Measurements from ENCODE around the gene PLEKHG4.
A peak's percentile ranks its signal among the peaks of the same experiment; 100 is the strongest.

PLEKHG4 gene

DNA sequence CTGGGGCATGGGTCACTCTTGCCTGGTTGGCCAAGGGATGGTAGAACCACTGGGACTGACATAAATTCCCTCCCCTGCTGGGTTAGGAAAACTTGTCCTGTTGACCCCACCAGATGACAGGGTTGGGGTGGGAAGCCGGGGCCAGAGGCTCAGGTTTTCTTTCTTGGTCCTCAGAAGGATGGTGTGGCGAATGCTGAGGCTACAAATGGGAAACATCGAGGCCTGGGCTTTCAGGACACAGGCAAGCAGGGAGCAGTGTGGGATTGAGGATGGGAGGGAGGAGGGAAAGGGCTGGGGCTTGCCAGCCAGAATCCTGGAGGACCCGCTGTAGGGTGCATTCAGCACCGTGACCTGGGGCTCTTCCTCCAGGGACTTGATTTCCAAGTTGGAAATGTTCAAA, 14.5 kb upstream of the PLEKHG4 start:
- DNase-seq (ENCODE audit: low read depth in 2 of 2): no peak

DNA sequence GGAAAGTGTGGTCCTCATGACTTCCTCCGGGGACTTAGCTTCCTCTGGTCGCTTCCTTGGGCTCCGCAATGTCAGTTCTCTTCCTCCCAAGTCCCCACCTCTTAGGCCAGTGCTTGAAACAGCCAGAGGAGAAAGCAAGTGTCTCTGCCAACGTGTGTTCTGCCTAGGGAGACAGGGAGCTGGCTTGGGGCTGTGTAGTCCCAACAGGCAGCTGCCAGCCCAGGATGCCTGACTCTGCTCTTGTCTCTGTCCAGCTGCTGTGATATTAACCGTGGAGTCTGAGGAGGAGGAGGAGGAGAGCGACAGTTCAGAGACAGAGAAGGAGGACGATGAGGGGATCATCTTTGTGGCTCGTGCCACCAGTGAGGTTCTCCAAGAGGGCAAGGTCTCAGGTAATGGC, 13.5 kb upstream of the PLEKHG4 start:
- no peak for DNase-seq (ENCODE audit: low read depth in 2 of 2)

DNA sequence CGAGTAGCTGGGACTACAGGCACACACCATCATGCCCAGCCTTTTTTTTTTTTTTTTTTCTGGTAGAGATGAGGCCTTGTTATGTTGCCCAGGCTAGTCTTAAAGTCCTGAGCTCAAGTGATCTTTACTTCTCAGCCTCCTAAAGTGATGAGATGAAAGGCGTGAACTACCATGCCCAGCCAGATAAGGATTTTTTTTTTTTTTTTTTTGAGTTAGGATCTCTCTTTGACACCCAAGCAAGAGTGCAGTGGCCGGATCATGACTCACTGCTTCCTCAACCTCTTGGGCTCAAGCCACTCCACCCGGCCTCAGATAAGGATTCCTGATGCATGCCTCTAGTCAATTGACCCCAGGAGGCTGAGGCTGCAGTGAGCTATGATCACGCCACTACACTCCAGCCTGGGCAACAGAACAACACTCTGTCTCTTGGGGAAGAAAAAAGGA, 11.2 kb upstream of the PLEKHG4 start:
- no peak for DNase-seq (ENCODE audit: low read depth in 2 of 2)

DNA sequence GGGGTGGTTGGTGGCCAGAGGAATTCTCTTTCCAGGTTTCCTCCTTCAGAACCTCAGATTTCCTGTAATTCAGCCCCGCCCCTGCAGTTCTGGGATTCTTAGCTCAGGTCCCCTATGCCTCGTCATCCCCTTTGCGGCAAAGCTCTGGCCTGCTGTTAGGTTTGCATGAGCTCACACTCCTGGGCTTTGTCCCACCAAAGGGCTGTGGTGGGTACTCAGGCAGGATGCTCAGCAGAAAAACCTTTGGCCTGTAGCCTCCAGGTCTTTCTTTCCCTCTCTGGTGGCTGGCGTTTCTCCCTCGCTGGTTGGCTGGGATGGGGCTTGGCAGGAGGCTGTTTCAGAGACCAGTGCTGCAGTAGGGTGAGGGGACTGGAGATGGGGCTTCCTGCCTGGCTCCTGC, 9.6 kb upstream of the PLEKHG4 start:
- no peak for DNase-seq (ENCODE audit: low read depth in 2 of 2)

DNA sequence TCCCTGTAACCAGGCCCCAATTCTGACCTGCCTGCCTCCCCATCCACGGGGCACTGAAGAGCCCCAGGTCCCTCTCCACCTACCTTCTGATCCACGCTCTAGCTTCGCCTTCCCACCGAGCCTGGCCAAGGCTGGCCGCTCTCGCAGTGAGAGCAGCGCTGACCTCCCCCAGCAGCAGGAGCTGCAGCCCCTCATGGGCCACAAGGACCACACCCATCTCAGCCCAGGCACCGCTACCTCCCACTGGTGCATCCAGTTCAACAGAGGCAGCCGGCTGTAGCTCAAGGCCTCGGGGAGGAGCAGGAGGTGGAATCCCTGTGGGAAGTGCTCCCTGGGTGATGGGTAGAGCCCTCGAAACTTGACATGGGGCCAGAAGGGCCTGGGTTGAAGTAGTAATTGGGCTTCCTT, 8.4 kb upstream of the PLEKHG4 start:
- DNase-seq (ENCODE audit: low read depth in 2 of 2): no peak

DNA sequence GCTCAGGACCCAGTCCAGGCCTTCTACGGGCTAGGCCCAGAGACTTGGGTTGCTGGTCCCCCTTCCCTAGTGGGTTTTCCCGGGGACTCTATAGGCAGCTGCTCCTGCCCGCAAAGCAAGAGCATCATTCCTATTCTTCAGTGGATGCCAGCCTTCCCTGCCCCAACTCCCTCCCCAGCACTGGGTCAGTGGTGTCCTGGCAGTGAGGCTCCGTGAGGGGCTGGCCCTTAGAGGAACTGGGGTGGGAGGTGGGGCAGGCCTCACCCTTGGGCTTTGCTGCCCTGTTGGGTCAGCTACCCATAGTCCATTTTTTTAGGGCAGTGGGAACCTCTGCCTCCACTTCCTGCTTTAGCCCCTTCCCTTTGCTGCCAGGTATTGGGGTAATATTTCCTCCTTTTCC, 7.9 kb upstream of the PLEKHG4 start:
- no peak for DNase-seq (ENCODE audit: low read depth in 2 of 2)

DNA sequence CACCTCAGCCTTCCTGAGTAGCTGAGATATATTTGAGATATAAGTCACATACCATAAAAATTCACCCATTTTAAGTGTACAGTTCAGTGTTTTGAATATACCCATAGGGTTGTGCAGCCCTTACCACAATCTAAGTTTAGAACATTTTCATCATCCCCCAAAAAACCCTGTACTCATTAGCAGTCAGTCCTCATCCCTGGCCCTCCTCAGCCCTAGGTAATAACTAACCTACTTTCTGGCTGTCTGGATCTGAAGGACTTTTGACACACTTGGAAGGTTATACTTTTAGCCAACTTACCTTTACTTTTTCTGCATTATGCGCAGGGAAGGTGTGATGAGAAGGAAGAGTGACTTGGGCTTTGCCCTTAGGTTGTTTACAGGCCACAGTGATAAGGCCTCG, 4.0 kb upstream of the PLEKHG4 start:
- no peak for DNase-seq (ENCODE audit: low read depth in 2 of 2)

DNA sequence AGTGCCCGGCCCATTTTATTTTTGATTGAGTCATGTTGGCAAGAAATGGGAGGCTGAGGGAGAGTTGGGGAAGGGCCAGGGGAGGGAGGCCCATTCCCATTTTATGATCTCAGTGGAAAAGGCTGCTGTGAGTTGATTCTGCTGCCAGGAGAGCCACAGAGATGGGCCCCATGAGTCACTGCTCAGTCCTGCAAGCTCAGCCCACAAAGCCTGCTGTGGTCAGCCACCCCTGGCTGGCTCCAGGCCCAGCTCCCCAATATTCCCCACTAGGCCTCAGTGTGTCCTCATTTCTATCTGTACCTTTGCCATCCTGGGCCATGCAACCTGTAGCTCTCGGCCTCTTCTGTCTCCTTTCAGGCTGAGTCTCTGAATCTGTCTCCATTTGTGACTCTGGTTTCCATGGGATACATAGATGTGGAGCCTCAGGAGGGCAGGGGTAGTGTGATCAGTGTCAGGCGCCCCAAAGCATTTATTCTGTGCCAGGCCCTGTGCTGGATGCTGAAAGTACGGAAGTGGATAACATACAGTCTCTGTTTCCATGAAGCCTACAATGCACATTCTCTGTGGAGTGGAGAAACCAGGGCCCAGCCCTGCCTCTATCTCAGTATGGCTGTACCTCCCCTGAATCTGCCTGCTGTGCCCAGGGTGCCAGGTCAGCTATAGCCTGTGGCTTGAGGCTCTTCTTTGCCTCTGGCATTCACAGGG, 1.9 kb upstream of the PLEKHG4 start:
- no peak for DNase-seq (ENCODE audit: low read depth in 2 of 2)

DNA sequence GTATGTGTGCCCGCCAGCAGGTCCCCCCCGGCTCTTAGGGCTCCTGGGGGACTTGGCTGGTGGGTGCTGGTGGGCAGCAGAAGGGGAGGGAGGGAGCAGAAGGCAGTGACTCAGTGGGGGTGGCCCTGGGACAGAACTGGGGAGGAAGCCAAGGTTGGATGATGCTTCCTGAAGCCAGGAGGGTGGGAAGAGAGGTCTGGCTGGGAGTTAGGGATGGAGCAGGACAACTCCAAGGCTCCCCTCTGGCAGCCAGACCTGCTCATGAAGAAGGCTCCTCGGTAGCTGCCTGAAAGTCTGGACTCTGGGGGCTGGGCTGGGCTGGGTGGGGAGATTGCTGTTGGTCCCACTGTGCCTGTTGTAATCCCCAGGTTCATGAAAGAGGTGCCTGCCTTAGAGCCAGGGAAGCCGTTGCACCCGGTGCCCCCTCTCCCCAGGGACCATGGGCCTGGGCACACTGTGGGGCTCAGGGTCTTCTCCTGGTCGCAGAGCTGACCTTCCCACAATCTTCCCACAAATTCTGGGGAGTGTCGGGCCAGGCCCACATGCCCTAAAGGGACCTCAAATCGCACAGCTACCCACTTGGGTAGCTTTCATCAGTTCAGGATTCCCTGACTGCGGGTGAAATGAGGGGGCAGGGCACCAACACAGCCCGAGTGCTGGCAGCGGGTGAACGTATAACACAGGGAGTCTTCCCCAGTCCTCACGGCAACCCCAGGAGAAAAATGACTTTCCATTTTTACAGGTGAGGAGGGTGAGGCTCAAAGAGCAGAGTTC, 1.1 kb upstream of the PLEKHG4 start:
- no peak for DNase-seq (ENCODE audit: low read depth in 2 of 2)

DNA sequence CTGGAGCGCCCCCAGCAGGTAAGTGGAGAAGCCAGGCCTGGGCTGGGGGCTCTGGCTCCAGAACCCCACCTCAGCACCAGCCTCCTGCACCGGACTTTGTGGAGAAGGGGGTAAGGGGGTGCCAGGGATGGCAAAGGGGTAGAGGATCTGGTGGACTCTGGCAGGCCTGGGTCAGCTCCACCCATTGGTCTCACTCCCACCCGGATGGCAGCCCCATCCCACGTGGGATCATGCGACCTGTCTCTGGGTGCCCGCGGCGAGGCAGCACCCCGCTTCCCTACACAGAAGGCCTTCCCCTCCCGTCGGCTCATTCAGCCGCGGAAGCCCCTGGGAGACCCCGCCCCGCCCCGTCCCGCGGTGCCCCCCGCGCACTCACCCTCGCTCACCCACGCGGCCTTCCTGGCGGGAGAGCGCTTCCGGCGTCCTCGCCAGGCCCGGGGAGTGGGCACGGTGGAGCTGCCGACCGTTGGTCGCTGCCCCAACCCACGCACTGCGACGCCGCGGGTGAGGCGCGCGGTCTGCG, 498 bp upstream of the PLEKHG4 start:
- peak in 1 of 2 donors; percentile 26 for DNase-seq (ENCODE audit: low read depth in 2 of 2)

DNA sequence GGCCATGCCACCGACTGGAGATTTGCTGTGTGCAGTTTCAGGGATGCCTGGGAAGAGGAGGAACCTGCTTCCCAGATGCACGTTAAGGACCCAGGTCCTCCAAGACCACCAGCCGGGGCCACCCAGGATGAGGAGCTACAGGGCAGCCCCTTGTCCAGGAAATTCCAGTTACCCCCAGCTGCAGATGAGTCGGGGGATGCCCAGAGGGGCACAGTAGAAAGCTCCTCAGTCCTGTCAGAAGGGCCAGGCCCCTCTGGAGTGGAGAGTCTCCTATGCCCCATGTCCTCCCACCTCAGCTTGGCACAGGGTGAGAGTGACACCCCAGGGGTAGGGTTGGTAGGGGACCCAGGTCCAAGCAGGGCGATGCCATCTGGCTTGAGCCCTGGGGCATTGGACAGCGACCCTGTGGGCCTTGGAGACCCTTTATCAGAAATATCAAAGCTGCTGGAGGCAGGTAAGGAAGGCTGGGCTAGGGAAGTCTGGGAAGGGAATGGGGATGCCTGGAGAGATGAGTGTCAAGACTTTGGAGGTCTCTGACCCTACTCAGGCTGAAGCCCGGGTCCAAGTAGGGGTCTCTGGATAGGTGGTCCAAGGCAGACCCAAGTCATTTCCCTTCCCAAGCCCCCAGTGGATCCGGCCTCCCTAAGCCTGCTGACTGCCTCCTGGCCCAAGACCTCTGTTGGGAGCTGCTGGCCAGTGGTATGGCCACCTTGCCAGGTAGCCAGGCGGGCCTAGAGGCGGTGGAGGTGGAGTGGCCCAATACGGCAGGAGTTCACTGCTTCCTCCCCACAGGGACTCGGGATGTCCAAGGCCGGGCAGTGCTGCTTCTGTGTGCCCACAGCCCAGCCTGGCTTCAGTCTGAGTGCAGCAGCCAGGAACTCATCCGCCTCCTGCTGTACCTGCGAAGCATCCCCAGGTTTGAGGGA, 1.0 kb downstream of the PLEKHG4 start:
- no peak for DNase-seq (ENCODE audit: low read depth in 2 of 2)

DNA sequence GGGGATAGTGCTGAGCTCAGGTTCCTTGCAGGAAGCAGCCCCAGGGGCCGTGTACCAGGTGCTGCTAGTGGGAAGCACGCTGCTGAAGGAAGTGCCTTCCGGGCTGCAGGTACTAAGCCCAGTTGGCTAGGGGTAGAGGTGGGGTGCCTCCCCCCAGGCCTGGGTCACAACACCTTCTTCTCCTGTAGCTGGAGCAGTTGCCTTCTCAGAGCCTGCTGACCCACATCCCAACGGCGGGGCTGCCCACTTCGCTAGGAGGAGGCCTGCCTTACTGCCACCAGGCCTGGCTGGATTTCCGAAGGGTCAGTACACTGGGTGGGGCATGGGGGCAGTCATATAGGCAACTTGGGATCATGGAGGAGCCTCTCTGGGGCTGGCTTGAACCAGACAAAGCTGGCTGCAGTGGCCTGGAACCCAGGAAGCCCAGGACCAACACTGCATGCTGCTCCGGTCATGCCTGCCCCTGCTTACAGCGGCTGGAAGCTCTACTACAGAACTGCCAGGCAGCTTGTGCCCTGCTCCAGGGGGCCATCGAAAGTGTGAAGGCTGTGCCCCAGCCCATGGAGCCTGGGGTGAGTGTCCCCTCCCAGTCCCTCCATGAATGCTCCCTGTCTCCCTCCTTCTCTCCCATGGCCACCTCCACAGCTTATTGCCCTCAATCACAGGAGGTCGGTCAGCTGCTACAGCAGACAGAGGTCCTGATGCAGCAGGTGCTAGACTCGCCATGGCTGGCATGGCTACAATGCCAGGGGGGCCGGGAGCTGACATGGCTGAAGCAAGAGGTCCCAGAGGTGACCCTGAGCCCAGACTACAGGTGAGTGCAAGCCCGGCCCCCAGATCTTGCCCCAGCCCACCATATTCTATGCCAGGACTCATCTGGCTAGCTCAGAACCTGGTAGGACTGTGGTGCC, 2.5 kb downstream of the PLEKHG4 start:
- no peak for DNase-seq (ENCODE audit: low read depth in 2 of 2)

DNA sequence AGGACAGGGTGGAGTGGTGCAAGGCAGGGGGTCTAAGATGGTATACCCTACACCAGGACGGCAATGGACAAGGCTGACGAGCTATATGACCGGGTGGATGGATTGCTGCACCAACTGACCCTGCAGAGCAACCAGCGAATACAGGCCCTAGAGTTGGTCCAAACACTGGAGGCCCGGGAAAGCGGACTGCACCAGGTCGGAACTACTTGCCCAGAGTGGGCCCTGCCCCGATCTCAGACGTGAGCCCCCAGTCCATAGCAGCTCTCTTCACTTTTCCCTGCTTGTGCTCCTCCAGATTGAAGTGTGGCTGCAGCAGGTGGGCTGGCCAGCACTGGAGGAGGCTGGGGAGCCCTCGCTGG, 3.1 kb downstream of the PLEKHG4 start:
- no peak for DNase-seq (ENCODE audit: low read depth in 2 of 2)

DNA sequence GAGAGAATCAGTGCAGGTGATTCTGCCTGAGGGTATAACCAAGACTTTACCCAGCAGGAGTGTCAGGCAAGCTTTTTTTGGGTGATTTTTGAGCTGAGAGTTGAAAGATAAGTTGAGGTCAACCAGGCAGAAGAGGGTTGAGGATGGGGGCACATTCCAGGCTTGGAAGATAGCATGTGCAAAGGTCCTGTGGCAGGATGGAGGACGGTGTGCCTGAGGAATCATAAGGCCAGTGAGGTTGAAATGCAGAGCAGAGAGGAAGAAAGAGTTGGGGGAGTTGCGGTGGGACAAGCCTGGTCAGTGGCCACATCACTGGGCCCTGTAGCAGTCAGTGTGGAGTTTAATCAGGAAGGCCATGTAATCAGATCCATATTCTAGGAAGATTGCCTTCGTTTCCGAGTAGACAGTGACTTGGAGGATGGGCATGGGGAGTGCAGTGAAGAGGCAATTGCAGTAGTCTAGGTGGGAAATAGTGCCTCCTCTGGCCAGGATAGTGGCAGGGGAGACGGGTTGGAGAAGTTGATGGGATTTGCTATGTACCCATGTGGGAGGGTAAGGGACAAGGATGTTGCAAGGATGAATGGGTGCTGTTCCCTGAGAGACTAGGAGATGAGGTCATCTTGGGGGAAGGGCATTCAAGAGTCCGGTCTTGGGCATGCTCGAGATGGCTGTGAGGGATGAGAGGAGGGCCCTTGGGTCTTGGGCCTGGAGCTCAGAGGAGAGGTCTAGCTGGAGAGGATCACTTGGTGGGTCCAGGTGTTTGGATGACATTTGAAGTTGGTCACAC, 3.9 kb downstream of the PLEKHG4 start:
- DNase-seq (ENCODE audit: low read depth in 2 of 2): no peak

DNA sequence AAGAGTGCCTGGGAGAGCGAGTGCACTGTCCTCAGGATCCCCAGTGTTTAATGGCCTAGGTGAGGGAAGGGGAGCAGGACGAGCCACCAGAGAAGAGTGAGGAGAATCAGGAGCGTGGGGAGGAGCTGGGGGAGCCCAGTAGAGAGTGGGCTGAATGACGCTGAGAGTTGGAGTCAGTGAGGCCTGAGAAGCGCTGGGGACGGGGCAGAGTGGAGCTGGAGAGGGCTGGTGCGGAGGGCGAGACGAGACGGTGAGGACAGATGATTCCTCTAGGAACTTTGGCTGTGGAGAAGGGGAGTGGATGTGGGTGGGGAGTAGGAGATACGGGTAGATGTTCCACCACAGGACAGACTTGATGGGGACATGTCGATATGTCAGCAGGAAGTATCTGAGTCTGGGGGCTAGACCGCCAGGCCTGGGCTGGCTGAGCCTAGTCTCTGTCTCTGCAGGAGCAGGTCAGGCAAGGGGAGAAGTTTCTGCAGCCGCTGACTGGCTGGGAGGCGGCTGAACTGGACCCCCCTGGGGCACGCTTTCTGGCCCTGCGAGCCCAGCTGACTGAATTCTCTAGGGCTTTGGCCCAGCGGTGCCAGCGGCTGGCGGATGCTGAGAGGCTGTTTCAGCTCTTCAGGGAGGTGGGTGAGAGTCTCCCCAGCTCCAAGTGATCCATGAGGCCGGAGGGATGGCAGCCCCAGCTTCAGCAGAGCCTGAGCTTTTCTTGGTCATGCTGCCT, 4.7 kb downstream of the PLEKHG4 start:
- no peak for DNase-seq (ENCODE audit: low read depth in 2 of 2)

DNA sequence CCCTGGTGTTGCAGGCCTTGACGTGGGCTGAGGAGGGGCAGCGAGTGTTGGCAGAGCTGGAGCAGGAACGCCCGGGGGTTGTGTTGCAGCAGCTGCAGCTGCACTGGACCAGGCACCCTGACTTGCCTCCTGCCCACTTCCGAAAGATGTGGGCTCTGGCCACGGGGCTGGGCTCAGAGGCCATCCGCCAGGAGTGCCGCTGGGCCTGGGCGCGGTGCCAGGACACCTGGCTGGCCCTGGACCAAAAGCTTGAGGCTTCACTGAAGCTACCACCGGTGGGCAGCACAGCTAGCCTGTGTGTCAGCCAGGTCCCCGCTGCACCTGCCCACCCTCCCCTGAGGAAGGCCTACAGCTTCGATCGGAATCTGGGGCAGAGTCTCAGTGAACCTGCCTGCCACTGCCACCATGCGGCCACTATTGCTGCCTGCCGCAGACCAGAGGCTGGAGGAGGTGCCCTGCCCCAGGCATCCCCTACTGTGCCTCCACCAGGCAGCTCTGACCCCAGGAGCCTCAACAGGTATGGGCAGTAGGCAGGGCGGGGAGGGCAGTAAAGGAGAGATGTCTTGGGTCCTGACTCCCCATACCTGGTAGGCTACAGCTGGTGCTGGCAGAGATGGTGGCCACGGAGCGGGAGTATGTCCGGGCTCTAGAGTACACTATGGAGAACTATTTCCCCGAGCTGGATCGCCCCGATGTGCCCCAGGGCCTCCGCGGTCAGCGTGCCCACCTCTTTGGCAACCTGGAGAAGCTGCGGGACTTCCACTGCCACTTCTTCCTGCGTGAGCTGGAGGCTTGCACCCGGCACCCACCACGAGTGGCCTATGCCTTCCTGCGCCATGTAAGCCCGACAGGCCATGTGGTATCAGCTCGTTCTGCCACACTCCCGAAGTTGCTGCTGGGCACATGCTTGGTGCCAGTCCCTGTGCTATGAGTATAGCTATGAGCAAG, 5.6 kb downstream of the PLEKHG4 start:
- DNase-seq (ENCODE audit: low read depth in 2 of 2): no peak

DNA sequence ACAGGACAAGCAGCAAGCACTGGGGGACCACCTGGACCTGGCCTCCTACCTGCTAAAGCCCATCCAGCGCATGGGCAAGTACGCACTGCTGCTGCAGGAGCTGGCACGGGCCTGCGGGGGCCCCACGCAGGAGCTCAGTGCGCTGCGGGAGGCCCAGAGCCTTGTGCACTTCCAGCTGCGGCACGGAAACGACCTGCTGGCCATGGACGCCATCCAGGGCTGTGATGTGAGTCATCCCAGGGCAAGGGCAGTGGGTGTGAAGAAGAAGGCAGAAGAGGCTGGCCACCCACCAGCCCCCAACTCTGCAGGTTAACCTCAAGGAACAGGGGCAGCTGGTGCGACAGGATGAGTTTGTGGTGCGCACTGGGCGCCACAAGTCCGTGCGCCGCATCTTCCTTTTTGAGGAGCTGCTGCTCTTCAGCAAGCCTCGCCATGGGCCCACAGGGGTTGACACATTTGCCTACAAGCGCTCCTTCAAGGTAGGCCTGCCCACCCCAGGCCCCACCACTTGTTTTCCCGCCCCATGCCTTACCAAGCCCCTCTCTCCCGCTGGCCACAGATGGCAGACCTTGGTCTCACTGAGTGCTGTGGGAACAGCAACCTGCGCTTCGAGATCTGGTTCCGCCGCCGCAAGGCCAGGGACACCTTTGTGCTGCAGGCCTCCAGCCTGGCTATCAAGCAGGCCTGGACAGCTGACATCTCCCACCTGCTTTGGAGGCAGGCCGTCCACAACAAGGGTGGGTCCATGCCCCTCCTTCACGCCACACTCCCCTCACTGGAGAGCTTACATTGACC, 7.3 kb downstream of the PLEKHG4 start:
- no peak for DNase-seq (ENCODE audit: low read depth in 2 of 2)

DNA sequence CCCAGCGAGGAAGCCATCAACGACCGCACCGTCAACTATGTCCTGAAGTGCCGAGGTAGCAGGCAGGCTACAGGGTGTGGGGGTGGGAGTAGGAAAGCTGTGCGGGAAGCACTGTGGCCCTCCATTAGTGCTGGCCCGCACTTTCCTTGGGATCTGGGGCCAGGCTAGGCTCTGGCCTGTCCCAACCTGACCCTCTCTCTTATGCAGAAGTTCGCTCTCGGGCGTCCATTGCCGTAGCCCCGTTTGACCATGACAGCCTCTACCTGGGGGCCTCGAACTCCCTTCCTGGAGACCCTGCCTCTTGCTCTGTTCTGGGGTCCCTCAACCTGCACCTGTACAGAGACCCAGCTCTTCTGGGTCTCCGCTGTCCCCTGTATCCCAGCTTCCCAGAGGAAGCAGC, 8.6 kb downstream of the PLEKHG4 start:
- no peak for DNase-seq (ENCODE audit: low read depth in 2 of 2)

Data from stimulated activated CD4-positive, alpha-beta T cell treated with anti-CD3 and anti-CD28 coated beads, Interleukin-1b, Interleukin-23, amount 100 ng/mL, for 1 hour (primary cell).